AG10803 (cell line): ENCODE results near the gene MTHFSD.
A peak's percentile ranks its signal among the peaks of the same experiment; 100 is the strongest.

Experiments
- DNase-seq: peaks from one replicate; pipeline ENCODE4 v3.0.0; 2010; ENCODE audit warnings: low read depth
- H3K4me3 ChIP-seq: 2 replicates; pipeline ENCODE4 v1.5.1; 2011; ENCODE audit warnings: mild to moderate bottlenecking, low read length, control low read depth
- CTCF ChIP-seq: conservative IDR thresholded peaks from 2 replicates; pipeline ENCODE4 v1.5.1; 2011; ENCODE audit warnings: mild to moderate bottlenecking, low read length, control low read depth, inconsistent platforms

Gene MTHFSD

DNA sequence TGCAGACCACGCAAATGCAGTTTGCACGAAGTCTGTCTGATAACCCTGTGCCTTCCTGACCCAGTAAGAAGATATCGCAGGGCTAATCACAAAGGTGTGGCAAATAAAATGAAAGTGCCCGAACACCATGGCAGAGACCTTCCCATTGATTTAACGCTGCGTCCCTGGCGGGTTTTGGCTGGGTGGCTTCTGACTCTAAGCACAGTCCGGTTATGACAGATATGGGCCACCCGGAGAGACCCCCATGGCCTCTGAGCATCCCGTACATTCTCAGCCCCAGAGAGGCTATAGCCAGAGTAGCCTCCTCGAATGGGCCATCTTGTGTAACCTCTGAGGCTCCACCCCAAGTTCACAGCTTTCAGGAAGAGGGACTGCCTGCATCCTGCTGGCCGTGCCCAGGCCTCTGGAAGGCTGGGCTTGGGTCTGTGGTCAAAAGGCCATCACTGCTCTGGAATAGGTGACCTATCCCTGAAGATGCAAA, 17.0 kb upstream of the MTHFSD start:
- no peak for TF ChIP-seq CTCF
- no peak overlapping the region for H3K4me3 ChIP-seq
- no peak for DNase-seq

- DNase-seq, result no peak
- H3K4me3 ChIP-seq, result peak overlapping the region; percentile 53
- TF ChIP-seq CTCF, result no peak
Observed at GRCh38 chr16:86571530-86571915, 16.5 kb upstream of the MTHFSD start.

- no peak for DNase-seq
- peak overlapping the region; percentile 53 for H3K4me3 ChIP-seq
- no peak for TF ChIP-seq CTCF
Observed at GRCh38 chr16:86570558-86571529, 15.8 kb upstream of the MTHFSD start.

- peak overlapping the region; percentile 70 for H3K4me3 ChIP-seq
- no peak for DNase-seq
- TF ChIP-seq CTCF, result no peak
Observed at GRCh38 chr16:86569701-86570447, 14.8 kb upstream of the MTHFSD start.

DNA sequence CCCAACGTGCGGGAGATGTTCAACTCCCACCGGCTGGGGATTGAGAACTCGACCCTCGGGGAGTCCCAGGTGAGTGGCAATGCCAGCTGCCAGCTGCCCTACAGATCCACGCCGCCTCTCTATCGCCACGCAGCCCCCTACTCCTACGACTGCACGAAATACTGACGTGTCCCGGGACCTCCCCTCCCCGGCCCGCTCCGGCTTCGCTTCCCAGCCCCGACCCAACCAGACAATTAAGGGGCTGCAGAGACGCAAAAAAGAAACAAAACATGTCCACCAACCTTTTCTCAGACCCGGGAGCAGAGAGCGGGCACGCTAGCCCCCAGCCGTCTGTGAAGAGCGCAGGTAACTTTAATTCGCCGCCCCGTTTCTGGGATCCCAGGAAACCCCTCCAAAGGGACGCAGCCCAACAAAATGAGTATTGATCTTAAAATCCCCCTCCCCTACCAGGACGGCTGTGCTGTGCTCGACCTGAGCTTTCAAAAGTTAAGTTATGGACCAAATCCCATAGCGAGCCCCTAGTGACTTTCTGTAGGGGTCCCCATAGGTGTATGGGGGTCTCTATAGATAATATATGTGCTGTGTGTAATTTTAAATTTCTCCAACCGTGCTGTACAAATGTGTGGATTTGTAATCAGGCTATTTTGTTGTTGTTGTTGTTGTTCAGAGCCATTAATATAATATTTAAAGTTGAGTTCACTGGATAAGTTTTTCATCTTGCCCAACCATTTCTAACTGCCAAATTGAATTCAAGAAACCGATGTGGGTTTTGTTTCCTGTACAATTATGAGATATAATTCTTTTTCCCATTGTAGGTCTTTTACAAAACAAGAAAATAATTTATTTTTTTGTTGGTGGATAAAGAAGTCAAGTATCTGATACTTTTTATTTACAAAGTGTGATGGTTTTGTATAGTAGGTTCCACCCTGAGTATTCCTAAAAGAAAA, 13.9 kb upstream of the MTHFSD start:
- TF ChIP-seq CTCF, result no peak
- no peak for DNase-seq
- peak overlapping the region; percentile 70 for H3K4me3 ChIP-seq

GRCh38 chr16:86567701-86568581, 12.9 kb upstream of the MTHFSD start:
- DNase-seq, result peak; percentile 52
- no peak for TF ChIP-seq CTCF
- H3K4me3 ChIP-seq, result peak overlapping the region; percentile 70
